DMS79 treated with DMSO at 0.1 percent for 48 hours (cell line): ENCODE measurements around the gene C1QTNF7.

Experiments used
- DNase-seq: peaks from one replicate; lab custom pipeline; 2025; lab: John Stamatoyannopoulos, UW

C1QTNF7 gene

GRCh38 chr4:15427701-15428100 is at the start of gene C1QTNF7:
Gene C1QTNF7, plus strand, starts transcription at chr4:15428033. Its CDS starts 7,711 bp downstream, at chr4:15435744.
- no peak for DNase-seq

GRCh38 chr4:15378062-15378461 is 49.8 kb upstream of the C1QTNF7 start:
- no peak for DNase-seq

DNA sequence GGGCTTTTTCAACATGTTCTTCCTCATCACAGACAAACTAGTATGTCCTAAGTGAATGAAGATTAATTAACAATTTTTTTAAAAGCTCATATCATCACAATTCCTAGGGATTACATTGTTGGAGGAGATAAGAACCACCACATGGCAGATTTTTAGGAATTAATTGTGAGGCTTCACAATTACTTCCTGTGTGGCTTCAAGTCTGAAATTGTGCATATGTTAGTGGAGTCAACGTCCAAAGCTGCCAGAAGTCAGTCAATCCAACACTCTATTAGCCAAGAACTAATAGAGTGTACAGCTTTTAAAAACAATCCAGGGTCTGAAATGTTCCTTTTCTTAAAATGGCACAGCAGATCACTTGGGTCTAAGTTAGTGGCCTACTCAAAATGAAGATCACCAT is 49.3 kb upstream of the C1QTNF7 start:
- DNase-seq: no peak

- no peak for DNase-seq
These were observed 46.0 kb upstream of the C1QTNF7 start for GRCh38 chr4:15381806-15382338.

DNA sequence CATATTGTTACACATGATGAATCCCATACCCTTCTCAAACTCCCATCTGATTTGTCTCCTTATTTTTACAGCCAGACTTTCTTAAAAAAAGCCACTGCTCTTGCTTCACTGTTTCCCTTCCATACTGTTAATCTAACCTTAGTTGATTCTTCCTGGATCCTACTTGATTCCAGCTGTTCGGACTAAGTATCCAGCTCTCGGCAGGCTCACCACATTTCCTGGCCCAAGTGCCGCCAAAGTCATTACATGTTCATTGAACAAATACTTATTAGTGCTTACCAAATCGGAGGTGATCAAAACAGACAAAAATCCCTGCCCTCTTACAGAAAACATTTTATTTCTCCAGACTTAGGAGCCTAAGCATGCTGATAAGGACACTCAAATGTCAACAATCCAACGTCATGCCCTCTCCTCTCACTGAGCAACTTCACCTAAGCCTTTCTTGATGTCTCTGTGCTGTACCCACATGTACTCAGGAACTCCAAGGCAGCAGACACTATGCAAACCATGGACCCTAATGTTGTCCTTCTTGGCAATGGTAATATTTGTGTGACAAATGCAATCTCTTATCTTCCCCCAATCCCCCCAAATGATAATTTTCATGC is 45.1 kb upstream of the C1QTNF7 start:
- no peak for DNase-seq

DNA sequence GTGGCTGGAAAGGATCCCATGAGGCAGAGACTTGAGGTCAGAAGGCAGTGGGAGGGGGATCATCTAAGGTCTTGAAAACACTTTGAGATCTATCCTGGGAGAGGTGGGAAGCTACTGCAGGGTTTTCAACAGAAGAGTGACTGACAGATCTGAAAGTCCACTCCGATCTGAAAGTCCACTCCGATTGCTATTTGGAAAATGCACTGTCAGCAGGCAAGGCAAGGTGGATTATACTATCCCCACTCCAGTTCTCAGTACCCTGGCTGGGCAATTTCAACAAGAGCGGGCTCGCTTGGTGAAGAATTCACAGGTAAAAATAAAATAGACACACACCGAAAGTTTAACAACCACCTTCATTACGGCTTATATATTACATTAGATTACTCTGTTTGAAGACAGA is 42.3 kb upstream of the C1QTNF7 start:
- no peak for DNase-seq

DNA sequence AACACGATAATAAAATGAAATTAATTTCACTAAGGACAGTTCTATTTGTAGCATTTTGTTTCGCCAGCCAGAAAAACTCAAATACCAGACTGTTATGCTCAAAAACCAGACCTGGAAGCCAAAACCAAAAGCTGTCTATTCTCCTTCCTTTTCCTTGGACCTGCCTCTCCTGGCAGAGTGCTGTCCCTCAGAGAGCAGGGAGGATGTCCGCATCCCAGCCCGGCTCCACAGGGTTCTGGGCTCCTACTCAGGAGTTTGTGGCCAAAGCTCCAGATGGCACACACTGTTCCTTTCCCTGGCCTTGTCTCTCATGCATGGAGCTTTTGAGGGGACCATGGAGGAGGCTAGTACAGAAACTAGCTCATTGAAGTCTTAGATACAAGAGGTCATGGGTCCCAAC is 41.9 kb upstream of the C1QTNF7 start:
- DNase-seq: no peak

GRCh38 chr4:15390494-15390893 is 37.3 kb upstream of the C1QTNF7 start:
- no peak for DNase-seq

DNA sequence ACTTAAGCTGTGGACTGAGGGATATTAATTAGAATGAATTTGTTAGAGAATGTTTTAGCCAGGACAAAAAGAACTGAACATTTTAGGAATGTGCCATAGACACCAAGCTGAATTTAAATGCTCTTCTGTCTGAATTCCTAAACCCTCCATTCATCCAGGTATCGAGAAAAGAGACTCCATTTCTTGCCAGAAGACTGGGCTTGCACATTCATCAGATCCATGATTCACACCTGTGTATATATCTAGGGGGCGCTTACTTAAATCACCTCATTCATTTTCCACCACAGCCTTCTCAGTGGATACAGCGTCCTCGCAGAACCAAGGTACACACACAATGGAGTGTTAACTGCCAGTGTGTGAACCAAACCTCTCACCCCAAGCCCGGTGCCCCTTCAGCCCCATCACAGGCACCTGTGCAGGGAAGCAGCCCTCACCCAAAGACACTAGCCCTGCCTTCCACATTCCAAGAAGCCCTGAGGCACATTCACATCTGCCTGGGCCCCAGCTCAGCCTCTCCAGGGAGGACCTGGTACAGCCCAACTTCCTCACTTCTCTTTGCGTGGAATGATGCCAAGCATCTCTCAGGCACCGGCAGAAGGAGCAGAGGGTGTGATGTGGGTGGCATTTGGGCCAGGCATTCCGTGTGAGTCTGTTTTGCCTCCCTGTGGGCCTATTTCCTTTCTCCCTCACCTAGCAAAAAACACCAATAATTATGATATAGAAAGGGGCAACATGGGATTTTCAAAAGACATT is 35.6 kb upstream of the C1QTNF7 start:
- no peak for DNase-seq

DNA sequence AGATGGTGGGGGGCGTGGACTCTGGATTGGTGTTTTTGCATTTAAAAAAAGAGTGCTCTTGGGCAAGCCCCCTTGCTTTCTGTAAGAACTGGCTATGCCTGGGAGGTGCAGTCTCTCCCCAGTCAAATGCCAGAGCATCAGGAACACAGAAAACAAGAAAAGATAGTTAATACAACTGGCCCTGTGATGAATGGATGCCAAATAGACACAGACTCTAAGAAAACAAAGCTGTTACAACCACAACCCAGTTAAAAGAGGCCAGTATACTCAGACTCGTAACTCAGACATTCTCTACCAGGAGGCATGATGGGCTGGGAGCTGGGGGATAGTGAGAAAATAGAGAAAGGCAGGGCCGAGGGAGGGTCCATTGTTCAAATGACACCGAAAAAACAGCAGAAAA is 32.5 kb upstream of the C1QTNF7 start:
- DNase-seq: no peak

DNA sequence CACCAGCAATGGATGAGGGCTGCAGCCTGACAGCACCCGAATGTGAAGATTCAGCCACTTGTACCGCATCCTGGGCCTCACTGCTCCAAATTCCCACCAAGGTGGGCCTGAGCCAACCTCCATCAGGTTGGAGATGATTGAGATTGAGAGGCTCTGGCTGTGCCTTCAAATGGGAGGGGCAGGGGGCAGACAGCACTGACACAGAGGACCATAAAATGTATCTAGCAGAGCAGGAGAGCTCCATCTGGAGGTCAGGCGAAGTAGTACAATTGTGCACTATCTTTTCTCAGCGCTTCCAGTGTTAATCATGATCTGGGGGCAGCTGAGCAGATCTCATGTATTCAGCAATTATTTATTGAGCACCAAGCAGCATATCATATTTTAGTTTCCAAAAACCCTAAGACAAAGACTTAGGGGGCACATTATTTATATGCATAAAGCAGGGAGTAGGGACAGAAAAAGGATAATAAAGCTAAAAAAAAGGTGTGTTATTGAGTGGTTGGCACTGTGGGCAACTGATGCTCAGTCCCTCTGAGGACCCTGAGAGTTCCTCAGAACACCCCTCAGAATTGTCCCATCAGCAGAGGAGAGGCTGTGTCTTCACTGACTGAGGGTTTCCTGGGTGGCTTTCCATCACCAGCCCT is 31.6 kb upstream of the C1QTNF7 start:
- DNase-seq: no peak

- no peak for DNase-seq
These were observed 29.8 kb upstream of the C1QTNF7 start for GRCh38 chr4:15398001-15398400.

DNA sequence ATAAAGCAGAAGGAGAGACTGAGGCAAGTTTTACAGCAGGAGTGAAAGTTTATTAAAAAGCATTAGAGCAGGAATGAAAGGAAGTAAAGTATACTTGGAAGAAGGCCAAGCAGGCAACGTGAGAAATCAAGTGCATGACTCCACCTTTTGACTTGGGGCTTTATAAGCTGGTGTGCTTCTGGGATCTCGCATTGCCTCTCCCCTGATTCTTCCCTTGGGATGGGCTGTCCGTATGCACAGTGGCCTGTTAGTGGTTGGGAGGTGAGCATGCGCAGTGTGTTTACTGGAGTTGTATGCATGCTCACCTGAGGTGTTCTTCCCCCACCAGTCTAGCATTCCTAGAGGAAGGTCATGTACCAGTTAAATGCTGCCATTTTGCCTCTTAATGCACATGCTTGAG is 29.1 kb upstream of the C1QTNF7 start:
- no peak for DNase-seq

DNA sequence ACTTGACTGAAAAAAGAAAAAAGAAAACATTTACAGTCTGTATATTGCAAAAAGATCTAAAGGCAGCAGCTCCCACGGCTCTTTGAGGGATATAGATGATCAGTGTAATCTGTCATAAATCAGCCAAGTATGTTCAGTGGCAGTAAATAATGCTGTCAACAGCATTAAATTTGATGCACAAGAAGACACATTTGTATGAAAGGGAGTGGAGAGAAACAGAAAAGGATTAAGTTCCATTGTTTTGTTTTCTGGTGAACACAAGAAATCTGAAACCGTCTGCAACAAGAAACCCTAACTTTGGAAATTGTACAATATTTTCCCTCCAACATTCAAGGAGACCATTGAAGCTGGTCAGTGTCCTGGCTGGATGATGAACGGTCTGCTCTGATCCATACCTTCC is 27.6 kb upstream of the C1QTNF7 start:
- DNase-seq: no peak

GRCh38 chr4:15400981-15401671 is 26.7 kb upstream of the C1QTNF7 start:
- no peak for DNase-seq

GRCh38 chr4:15402146-15402545 is 25.7 kb upstream of the C1QTNF7 start:
- no peak for DNase-seq

DNA sequence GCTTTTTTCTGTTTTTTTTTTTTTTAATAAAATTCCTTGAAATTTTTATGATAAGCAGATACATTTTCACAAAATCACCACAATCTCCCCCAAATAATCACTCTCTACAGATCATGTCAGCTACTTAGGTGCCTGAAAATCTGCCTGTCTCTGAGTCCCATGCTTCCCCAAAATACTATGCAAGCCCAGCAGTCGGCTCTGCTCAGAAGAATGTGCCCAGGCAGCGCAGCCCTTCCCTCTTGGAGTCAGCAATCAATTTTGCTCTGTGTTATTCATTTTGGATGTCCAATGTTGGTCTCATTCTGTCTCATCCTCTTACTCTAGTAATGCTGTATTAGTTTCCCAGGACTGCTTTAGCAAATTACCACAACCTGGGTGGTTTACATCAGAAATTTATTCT is 24.9 kb upstream of the C1QTNF7 start:
- no peak for DNase-seq

GRCh38 chr4:15405018-15405417 is 22.8 kb upstream of the C1QTNF7 start:
- DNase-seq: no peak

DNA sequence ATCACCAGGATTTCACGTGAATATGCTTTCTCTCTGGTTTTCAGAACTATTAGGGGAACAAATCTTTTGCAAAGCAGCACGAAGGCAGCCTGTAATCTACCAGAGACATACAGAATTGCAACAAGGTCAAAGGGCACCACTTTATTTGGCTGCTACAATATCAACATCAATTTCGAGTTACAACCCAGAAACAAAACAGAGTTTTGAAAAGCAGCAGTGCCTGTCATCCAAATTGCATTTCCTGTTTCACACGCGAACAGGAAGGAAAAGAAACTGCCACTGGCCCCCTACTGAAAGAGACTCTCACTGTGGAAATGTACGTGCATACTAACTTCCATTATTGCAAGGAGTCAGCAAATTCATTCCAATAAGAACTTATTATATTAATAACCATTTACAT is 17.1 kb upstream of the C1QTNF7 start:
- no peak for DNase-seq

GRCh38 chr4:15412461-15412860 is 15.4 kb upstream of the C1QTNF7 start:
- no peak for DNase-seq

- DNase-seq: no peak
These were observed 14.7 kb upstream of the C1QTNF7 start for GRCh38 chr4:15413010-15413622.

DNA sequence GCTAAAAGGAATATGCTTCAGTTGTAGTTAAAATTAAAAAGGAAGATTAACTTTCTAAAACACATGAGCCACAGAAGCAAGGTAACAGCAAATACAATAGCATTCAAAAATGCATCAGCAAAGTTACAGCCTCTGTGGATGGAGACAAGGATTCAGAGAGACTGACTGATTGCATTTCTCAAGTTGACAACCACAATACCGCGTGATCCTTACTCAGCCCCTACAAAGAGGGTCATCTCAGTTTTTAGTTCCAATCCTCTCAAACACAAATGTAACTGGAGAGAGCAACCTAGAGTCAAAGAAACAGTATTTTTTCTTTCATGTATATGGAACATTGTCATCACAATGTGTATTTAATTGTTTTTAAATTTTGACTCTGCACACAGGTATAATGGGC is 14.2 kb upstream of the C1QTNF7 start:
- DNase-seq: no peak
